Measurements from ENCODE around the gene PPP5C.
"Not testable (repeated sequence)": the region's sequence is repeated elsewhere in the genome, so short reads cannot be mapped to it uniquely, and the experiment has no call there.

Gene PPP5C

DNA sequence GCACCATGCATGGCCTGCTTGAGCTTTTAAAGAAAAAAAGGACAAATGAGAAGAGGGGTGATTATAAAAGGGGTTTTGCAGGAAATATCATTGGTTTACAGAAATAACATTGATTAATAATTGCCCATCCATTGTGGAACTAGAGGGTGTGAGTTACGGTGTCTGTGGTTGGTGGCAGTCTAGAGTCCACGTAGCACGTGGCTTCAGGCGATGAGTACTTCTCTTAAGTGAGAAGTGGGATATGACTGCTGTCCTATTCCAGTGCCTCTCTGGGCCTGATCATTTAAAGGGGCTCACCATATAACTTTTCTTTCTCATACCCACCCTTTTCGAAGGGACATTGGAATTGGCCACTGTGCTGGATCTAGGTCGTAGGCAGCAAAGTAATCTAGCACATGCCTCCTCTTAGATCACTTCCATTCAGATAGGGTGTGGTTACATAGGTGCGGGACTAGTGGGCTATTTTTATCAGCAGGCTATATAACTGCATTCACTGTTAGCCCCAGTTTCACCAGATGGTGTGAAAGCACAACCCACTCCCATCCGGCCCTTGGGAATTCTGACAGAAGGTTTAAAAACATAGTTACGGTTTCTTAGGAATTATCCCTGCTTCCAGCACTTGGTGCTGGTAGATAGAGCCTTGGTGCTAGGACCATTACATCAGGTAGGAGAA is 19.9 kb downstream of the PPP5C start:
- DNase-seq (ENCODE audit: low spot score): no peak

DNA sequence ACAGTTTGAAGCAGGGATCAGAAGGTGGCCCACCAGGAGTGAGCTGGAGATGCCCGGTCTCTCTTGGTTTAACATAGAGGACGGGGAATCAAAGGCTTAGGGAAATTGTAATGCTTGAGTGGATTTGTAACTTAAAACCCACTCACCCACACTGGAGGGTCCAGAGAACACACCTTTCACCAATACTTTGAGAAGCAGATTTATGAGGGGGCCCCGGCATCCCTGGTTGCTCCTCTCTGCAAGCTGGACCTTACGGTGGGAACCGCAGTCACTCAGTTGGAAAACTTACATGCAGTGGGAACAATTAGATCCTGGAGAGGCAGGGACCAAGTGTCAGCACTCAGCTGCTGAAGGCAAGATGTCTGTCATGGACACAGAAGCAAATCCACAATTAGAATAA is 20.5 kb downstream of the PPP5C start:
- DNase-seq (ENCODE audit: low spot score): no peak

DNA sequence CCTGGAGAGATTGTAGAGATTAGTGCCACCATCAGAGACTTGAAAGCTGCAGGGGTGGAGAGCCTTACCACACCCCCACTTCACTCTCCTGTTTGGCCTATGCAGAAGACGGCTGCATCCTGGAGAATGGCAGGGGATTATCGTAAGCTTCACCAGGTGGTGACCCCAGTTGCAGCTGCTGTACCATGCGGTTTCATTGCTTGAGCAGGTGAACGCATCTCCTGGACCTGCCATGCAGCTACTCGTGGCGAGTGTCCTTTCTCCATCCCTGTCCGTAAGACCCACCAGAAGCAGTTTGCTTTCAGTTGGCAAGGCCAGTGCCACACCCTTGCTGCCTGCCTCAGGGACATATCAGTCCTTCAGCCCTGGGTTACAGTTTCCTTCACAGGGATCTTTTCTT is 21.2 kb downstream of the PPP5C start:
- DNase-seq (ENCODE audit: low spot score): no peak

DNA sequence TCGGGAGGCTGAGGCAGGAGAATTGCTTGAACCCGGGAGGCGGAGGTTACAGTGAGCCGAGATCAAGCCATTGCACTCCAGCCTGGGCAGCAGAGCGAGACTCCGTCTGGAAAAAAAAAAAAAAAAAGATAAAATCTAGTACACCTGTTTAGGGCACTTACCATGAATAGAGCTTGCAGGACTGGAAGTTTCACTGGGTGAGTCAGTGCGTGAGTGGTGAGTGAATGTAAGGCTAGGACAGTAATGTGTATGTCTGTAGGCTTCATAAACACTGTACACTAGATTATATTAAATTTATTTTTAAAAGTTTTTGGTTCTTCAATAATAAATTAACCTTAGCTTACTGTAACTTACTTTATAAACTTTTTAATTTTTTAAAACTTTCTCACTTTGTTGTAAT is 22.9 kb downstream of the PPP5C start:
- no peak for DNase-seq (ENCODE audit: low spot score)

DNA sequence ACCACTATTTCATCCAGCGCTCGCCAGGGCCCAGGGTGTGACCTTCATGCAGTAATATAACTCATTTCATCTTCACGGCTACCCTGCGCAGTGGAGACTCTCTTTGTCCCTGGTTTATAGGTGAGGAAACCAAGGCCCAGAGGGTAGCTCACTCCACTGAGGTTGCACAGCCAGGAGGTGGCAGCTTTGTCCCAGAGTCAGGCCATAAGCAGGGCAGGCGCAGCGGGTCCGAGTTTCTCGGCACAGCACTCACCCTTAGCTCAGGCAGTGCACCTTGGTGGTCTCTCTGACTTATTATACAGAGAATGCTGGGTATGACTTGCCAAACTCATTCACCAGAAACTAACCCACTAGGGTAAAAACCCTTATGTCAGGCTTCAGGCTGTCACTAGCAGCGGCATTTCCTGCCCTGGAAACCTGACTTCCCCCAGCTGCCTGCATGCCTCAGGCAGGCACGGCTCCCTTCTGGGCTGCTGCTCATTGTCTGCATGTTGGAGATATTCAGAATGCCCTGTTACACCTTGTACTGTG is 24.5 kb downstream of the PPP5C start:
- DNase-seq (ENCODE audit: low spot score): no peak

DNA sequence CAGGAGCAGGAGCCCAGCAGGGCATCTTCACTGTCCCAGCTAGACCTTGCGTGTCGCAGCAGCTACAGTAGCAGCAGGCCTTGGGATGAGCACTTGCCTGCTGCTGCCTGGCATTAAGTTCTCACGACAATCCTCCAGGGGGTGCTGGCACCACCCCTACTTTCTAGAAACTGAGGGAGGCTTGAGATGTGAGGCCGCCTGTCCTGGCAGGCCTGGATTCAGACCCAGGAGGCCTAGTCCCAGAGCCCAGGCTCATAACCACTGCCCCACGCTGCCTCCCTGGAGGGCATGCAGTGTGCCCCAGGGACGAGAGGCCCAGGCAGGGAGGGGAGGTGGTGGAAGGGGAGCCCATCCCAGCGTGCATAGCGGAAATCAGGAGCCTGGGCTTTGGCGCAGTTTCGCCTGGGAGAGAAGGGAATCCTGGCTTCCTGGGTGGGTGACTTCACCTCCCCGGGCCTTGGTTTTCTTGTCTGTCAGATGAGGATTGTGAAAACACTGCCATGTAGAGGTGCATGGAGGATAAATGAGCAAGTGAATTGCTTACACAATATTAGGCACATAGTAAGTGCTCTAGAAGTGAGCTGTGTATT is 26.1 kb downstream of the PPP5C start:
- DNase-seq (ENCODE audit: low spot score): peak; percentile 62

DNA sequence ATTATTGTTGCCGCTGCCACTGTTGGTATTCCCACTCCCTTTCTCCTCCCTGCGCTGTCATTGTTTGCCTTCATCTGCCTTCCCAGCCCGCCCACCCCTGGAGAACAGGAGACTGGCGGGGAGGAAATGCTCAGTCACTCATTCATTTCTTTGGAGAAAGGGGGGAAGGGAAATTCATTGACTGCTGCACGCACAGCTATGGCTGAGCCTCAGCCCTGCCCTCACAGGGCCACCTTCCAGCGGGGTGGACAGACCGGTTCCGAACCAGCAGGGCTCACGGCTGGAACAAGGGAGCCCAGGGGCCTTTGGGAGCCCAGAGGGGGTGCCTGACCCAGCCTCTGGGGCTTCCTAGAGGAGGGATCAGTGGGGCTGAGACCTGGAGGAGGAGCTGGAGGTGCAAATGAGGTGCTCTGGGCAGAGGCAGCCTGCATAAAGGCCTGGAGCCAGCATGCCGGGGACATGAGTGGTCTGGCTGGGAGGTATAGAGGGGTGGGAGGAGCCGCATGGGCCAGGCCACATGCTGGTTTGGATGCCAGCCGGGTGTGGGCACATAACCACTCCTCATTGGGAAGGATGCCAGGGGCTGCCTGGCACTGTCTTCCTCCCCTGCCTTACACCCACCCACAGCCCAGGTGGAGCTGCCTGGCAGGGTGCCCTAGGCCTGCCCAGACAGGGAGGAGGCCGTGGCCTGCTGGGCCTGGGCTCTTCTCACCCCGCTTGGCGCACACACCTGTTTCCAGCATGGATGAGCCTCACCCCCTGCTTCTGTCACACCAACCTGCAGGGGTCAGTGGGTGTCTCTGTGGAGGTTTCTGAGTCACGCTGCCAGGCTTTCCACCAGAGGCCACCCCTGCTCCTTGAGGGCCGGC is 26.8 kb downstream of the PPP5C start:
- peak; percentile 77 for DNase-seq (ENCODE audit: low spot score)

DNA sequence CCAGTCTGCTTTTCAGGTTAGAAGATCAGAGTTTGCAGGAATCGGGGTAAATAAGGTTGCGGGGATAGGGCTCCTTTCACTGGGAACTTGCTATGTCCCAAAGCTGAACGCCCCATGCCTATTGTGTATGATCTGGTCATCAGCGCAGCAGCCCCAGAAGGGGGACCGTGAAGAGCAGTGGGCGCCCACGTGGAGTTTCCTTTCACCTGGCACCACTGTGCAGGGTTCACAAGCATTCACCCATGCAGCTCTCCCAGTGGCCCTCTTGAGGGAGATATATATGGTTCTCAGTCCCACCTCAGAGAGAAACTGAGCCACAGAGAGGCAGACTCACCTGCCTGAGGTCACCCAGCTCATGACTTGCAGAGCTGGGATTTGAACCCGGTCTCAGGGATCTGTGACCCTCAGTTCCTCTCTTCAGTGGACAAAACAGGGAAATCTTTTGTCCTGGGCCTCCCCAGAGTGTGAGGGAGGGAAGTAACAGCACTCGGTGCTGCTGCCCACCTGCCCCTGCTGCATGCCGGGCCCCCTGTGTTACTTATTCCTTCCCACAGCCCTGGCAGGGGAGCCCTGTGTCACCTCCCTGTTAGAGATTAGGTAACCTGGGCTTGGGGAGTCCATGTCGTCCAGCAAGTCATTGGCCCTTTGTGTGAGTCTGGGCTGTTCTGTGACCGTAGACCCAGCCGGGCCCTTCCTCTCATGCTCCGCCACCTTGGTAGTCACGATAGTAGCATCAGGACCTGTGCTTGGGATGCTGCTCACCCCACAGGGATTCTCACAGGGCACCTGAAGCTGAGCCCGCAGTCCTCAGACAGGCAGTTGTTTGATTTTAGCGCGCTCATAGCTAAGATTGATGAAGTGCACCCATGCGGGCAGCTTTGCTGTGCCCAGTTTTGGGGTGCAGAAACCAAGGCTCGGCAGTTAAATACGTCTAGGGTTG is 27.9 kb downstream of the PPP5C start:
- DNase-seq (ENCODE audit: low spot score): no peak

DNA sequence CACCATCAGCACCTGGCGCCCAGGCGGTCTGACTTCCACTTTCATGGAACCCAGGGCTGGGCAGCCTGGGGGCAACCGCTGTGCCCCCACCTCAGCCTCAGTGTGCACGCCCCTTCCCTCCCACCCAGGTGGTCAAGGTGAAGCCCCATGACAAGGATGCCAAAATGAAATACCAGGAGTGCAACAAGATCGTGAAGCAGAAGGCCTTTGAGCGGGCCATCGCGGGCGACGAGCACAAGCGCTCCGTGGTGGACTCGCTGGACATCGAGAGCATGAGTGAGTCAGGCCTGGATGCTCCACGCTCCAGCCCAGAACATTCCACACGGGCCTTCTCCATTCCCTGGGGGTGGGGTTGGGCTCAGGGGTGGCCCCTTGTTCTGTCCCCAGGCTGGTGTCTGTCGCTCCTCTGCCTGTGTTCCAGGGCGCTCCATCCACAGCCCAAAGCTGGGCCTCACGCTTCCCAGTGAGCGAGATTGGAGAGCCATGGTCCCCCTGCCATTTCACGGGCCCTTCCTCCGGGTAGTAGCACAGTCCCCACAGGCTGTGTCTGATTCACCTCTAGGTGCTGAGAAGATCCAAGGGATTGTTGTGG is 28.7 kb downstream of the PPP5C start:
- DNase-seq (ENCODE audit: low spot score): not testable (repeated sequence)

DNA sequence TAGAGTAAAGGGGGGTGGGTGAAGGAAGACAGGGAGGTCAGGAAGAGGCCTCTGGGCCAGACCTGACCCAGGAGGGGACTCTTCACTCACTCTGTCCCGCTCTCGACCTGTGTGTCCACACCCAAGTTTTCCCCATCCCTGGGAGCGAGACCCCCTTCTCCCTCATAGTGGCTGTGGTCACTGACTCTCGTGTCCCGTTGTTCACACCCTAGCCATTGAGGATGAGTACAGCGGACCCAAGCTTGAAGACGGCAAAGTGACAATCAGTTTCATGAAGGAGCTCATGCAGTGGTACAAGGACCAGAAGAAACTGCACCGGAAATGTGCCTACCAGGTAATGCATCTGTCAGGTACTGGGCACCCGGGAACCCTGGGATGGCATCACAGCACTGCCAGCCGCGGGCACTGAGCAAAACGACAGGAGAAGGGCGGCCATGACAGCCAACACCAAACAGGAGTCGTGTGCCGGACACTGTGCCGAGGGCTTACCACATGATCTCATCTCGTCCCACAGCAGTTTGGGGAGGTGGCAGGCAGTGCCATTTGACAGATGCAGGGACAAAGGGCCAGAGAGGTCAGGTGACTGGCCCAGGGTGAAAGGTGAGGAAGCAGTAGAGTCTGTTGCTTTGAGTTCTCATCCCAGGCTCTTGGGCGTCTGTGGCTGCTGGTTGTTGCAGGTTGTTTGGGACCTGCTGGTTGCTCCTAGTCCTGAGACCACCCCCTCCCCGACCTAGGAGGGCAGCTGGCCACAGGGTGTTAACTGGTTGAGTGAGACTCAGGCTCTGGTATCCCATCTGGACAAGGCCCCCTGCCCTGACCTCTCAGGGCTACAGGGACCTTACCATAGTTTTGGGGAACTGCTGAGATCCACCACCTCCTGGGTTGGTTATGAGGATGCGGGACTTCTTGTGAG is 29.6 kb downstream of the PPP5C start:
- DNase-seq (ENCODE audit: low spot score): no peak

DNA sequence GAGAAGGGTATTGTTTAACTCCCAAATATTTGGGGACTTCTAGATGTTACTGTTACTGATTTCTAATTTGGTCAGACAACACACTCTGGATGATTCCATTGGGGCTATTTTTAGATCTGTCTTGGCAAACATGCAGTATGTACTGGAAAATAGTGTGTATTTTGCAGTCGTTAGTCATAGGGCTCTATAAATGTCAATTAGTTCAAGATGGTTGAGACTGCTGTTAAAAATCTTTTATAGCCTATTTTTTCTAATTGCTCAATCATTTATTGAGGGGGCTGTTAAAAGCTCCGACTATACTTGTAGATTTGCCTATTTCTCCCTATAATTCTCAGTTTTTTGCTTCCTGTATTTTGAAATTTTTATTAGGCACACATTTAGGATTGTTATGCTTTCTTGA is 31.4 kb downstream of the PPP5C start:
- DNase-seq (ENCODE audit: low spot score): no peak

DNA sequence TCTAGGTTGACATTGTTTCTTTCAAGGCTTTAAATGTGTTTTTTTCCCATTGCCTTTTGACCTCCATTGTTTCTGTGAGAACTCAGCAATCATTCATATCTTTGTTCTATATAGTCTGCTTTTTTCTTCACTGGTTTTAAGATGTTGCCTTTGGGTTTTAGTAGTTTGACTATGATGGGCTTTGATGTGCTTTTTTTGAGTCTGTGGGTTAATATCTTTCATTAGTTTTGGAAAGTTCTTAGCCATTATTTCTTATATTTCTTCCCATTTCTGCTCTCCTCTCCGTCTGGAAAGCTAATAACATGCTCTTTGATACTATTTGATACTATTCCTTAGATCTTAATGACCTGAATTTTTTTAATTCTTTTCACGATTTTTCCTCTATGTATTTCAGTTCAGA is 33.8 kb downstream of the PPP5C start:
- DNase-seq (ENCODE audit: low spot score): no peak

DNA sequence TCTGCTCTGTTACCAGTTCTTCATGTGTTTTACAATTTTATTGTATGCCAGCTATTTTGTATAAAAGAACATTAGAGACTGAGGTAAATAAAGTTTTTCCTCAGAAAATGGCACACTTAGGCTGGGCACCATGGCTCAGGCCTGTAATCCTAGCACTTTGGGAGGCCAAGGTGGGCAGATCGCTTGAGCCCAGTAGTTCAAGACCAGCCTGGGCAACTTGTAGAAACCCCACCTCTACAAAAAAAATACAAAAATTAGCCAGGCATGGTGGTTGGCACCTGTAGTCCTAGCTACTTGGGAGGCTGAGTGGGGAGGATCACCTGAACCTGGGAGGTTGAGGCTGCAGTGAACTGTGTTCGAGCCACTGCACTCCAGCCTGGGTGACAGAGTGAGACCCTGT is 34.5 kb downstream of the PPP5C start:
- no peak for DNase-seq (ENCODE audit: low spot score)

DNA sequence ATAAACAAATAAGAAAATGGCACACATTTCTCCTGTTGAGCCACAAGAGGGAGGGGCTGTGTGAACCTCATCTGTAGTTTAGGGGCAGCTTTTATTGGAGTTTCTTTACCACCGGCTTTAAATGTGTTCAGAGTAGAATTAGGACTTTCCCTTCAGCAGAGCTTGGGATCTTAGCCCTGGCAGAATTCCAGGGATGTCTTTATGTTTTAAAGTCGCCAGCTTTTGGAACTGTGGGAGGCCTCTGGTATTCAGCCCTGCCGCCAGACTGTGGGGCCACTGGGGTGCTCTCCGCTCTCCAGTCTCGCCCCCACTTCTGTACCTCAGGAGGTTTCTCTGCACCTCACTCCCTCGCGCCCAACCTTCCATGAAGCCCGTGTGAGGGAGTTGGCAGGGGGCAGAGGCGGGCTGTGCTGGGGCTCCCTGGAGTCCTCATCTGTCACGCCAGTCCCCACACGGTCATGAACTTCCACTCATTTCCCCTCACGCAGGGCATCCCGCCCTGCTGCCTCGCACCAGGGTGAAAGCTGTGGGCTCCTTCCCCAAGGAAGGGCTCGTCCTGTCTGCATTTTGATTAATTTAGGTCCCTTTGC is 35.0 kb downstream of the PPP5C start:
- no peak for DNase-seq (ENCODE audit: low spot score)

DNA sequence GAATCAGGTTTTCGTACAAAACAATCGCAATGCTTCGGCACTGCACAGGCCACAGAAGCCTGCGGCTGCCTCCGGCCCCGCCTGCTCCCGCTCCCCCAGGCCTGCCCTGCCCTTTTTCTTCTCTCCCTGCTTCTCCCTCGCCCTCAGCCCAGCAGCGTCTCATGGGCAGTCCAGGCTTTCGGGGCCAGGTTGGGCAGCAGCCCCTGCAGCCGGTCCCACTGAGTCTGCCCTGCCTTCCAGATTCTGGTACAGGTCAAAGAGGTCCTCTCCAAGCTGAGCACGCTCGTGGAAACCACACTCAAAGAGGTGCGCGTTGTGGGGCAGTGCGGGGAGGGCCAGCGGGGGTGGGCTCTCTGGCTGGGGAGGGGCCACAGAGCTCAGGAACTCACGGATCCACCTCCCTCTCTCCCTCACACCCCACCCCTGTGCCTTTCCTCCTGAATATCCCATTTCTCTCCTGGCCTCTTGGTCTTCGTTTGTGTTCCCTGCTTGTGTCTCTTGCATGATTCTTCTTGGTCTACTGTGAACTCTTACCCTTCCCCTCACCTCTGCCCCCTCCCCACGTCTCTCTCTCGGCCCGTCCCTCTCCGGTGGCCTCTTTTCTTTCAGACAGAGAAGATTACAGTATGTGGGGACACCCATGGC is 36.4 kb downstream of the PPP5C start:
- no peak for DNase-seq (ENCODE audit: low spot score)

DNA sequence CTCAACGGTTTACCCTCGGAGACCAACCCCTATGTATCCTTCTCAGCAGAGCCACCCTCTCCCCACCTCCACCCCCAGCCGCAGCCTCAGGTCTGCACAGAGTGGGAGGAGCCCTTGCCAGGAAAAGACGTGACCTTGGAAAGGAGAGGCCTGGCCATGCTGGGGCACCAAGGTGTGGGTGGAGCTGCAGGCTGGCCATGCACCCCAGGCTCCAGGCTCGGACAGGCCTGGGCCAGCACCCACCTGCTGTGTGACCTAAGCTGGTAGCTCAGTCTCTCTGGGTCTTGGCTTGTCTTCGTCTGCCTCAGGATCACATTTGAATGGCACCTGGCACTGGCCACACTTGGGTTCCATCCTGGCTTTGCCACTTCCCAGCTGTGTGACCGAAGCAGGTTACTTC is 37.0 kb downstream of the PPP5C start:
- DNase-seq (ENCODE audit: low spot score): no peak

DNA sequence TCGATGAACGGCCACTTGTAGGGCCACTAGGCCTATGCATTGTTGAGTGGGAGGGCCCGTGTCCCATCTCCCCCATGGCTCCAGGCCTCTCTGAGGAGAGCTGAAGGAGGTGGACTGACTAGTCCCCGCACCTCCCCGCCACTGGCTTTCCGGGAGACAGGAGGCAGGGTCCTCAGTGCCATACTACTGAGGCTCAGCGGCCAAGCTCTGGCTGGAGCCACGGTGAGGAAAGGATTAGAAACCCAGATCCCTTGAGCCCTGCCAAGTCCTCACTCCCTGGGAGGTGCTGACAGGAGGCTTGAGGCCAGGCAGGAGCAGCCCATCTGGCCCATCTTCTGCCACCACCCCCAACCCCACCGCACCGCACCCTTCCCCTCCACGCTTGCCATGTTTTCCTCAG is 37.5 kb downstream of the PPP5C start:
- no peak for DNase-seq (ENCODE audit: low spot score)

DNA sequence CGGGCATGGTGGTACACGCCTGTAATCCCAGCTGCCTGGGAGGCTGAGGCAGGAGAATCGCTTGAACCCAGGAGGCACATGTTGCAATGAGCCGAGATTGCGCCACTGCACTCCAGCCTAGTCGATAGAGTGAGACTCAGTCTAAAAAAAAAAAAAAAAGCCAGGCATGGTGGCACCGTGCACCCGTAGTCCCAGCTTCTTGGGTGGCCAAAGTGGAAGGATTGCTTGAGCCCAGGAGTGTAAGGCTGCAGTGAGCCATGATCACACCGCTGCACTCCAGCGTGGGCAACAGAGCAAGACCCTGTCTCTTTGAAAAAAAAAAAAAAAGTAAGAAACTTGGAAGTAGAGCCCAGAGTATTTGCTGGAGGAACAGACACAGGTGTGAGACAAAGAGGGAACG is 38.7 kb downstream of the PPP5C start:
- no peak for DNase-seq (ENCODE audit: low spot score)

DNA sequence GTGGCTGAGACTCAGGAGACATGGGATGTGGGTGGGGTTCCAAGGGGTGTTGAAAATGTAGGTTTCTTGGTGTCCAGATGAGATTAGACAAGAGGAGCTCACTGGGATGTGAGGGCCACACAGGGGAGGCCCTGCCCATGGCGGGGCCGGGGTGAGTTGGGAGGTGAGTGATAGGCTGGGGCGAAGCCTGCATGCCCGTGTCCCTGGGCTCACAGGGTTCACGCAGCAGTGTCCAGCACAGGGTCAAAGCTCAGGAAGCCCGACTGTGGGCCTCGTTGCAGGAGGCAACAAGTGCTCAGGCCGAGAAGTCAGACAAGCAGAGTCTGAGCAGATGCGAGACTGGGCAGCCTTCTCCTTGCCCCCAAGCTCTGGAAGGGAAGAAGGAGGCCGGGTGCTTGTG is 39.3 kb downstream of the PPP5C start:
- DNase-seq (ENCODE audit: low spot score): no peak
